T-cell (primary cell): ENCODE measurements around the gene GPR157. TPM values are rescaled to one million over a fixed set of nuclear protein-coding genes. Genes with fewer than 3 reads are reported as not detected.

Experiments used
- ATAC-seq, 4 experiments: fragments of 200-7000 bp in 3 of 4; fragments of 150-1000 bp in 1 of 4; cut with Tn5 transposase; replicated peaks in 1 of 4; 1 replicate in 3 of 4; 2 replicates in 1 of 4; pipeline ENCODE4 v1.10.0; 2021; ENCODE audit warnings: moderate library complexity in 3 of 4, mild to moderate bottlenecking in 2 of 4, moderate number of reproducible peaks in 1 of 4
- CTCF ChIA-PET, 2 donors: fragments of 300-600 bp; sonication (Branson Sonifier 250); formaldehyde crosslinking; loops; one replicate each; lab custom pipeline; 2022; ENCODE audit warnings: antibody characterized with exemption in 2 of 2; lab: Charles Lee
- POLR2A ChIA-PET, 2 donors: fragments of 300-600 bp; sonication (Branson Sonifier 250); formaldehyde crosslinking; loops; one replicate each; lab custom pipeline; 2022; ENCODE audit warnings: antibody characterized with exemption in 2 of 2; lab: Charles Lee
- DNase-seq, 35 experiments: peaks; one replicate each; pipeline versions ENCODE4 v3.0.0 to v3.0.0-alpha.2; 2013 to 2023
- H3K27ac ChIP-seq: one replicate; pipeline ENCODE4 v1.5.1; 2013; ENCODE audit warnings: low read length
- H3K27me3 ChIP-seq, 2 experiments: replicated peaks in 1 of 2; 1 replicate in 1 of 2; 2 replicates in 1 of 2; pipeline versions ENCODE4 v1.6.1 to v1.7.0; 2013; ENCODE audit warnings: low read length in 1 of 2, mixed read lengths in 1 of 2; ENCODE audit not compliant: control insufficient read depth in 2 of 2, insufficient read depth in 2 of 2; ENCODE audit errors: extremely low read depth in 1 of 2
- H3K36me3 ChIP-seq, 2 donors: 1 replicate in 1 of 2; 2 replicates in 1 of 2; pipeline versions ENCODE4 v1.6.1 to v1.7.0; 2013; ENCODE audit warnings: low read length in 1 of 2; ENCODE audit not compliant: control insufficient read depth in 2 of 2, insufficient read depth in 1 of 2; ENCODE audit errors: extremely low read depth in 1 of 2
- H3K4me1 ChIP-seq, 2 experiments: 1 replicate in 1 of 2; 2 replicates in 1 of 2; pipeline versions ENCODE4 v1.6.1 to v1.7.0; 2013; ENCODE audit warnings: low read length in 2 of 2, mixed read lengths in 1 of 2; ENCODE audit not compliant: insufficient read depth in 2 of 2, control insufficient read depth in 1 of 2; ENCODE audit errors: extremely low read depth in 1 of 2
- H3K4me3 ChIP-seq, 2 donors: 1 replicate in 1 of 2; 2 replicates in 1 of 2; pipeline versions ENCODE4 v1.5.1 to v1.7.0; 2013; ENCODE audit warnings: mild to moderate bottlenecking in 2 of 2, low read length in 1 of 2, moderate library complexity in 1 of 2; ENCODE audit not compliant: control insufficient read depth in 1 of 2; ENCODE audit errors: extremely low read depth in 1 of 2
- H3K9me3 ChIP-seq: 2 replicates; pipeline ENCODE4 v1.7.0; 2013
- H3K27ac Mint-ChIP-seq, 2 donors: one replicate each; pipeline ENCODE4 v1.8.0; 2020 to 2021; ENCODE audit warnings: mild to moderate bottlenecking in 2 of 2, mixed read lengths in 2 of 2
- H3K27me3 Mint-ChIP-seq, 2 donors: one replicate each; pipeline ENCODE4 v1.8.0; 2021 to 2022; ENCODE audit warnings: mixed read lengths in 2 of 2
- H3K36me3 Mint-ChIP-seq: one replicate; pipeline ENCODE4 v1.8.0; 2021; ENCODE audit warnings: mixed read lengths
- H3K4me1 Mint-ChIP-seq, 3 donors: one replicate each; pipeline ENCODE4 v1.8.0; 2020 to 2022; ENCODE audit warnings: mixed read lengths in 3 of 3, mild to moderate bottlenecking in 1 of 3
- H3K4me3 Mint-ChIP-seq, 3 donors: one replicate each; pipeline ENCODE4 v1.8.0; 2020 to 2022; ENCODE audit warnings: mild to moderate bottlenecking in 3 of 3, mixed read lengths in 3 of 3, moderate library complexity in 3 of 3
- H3K9me3 Mint-ChIP-seq, 3 donors: one replicate each; pipeline ENCODE4 v1.8.0; 2020 to 2022; ENCODE audit warnings: mixed read lengths in 3 of 3
- WGBS: methylation state at CpG from one replicate; pipeline ENCODE4 v1.1.5; 2013; ENCODE audit warnings: missing lambda C conversion rate; ENCODE audit not compliant: insufficient coverage; 5-methylcytosine and 5-hydroxymethylcytosine counted together
- total RNA-seq, 35 experiments: library from RNA in 6 of 35; stranded (reverse) in 6 of 35; fragments of 120-200 nt in 1 of 35; gene quantifications; one replicate each; pipeline versions ENCODE4 v1.2.1 to v1.2.4 and lab custom pipeline; 2013 to 2026

Gene GPR157
- total RNA-seq, 5 donors from 2014 or later (not counting 1 experiment from before 2014, with no cell fraction given): 7.1 to 10.7 (median 8.9) TPM

- no peak overlapping the region for H3K27ac Mint-ChIP-seq
- no peak for ATAC-seq
- POLR2A ChIA-PET: no interaction called here
- no peak for DNase-seq
- H3K9me3 Mint-ChIP-seq: no peaks in the 10 kb centered on the region
- Histone ChIP-seq H3K9me3 (no peaks in the 10 kb centered on the region), H3K36me3 (no peaks in the 10 kb centered on the region), H3K27me3 (peaks cover 0 to 12% of the 10 kb centered on the region in 2 experiments), H3K27ac (no peak overlapping the region), H3K4me3 (no peak overlapping the region), H3K4me1 (no peaks in the 10 kb centered on the region)
- CTCF ChIA-PET: no interaction called here
- WGBS: 75% methylated on average over 3 of the region's 4 CpGs
- peaks cover 0 to 6% (median 4%) of the 10 kb centered on the region in 3 donors for H3K4me1 Mint-ChIP-seq
- no peak overlapping the region for H3K4me3 Mint-ChIP-seq
- peaks cover 9 to 13% of the 10 kb centered on the region in 2 donors for H3K27me3 Mint-ChIP-seq
- H3K36me3 Mint-ChIP-seq: no peaks in the 10 kb centered on the region
These were observed 40.1 kb downstream of the GPR157 start for GRCh38 chr1:9088807-9089206.

- 71% methylated on average over 7 of the region's 12 CpGs for WGBS
These were observed 41.3 kb downstream of the GPR157 start for GRCh38 chr1:9087411-9088125.

GRCh38 chr1:9086796-9087195, 42.1 kb downstream of the GPR157 start:
- no peak overlapping the region for H3K4me3 Mint-ChIP-seq
- WGBS: 60% methylated on average over 1 of the region's 2 CpGs
- peaks cover 4 to 6% of the 10 kb centered on the region in 2 experiments for H3K4me1 ChIP-seq
- no peaks in the 10 kb centered on the region for H3K9me3 ChIP-seq
- POLR2A ChIA-PET: no interaction called here
- H3K9me3 Mint-ChIP-seq: no peaks in the 10 kb centered on the region
- H3K4me3 ChIP-seq: no peak overlapping the region
- DNase-seq (no peak), ATAC-seq (no peak)
- H3K36me3 ChIP-seq: no peaks in the 10 kb centered on the region
- H3K27ac ChIP-seq: no peak overlapping the region
- CTCF ChIA-PET: no interaction called here
- peaks cover 9 to 13% of the 10 kb centered on the region in 2 donors for H3K27me3 Mint-ChIP-seq
- H3K36me3 Mint-ChIP-seq: no peaks in the 10 kb centered on the region
- H3K4me1 Mint-ChIP-seq: peaks cover 11 to 19% (median 17%) of the 10 kb centered on the region in 3 donors
- H3K27me3 ChIP-seq: peaks cover 0 to 12% of the 10 kb centered on the region in 2 experiments
- no peak overlapping the region for H3K27ac Mint-ChIP-seq

More at GRCh38 chr1:9087411-9088125, 41.3 kb downstream of the GPR157 start:
- no peak overlapping the region for H3K4me3 Mint-ChIP-seq
- Histone ChIP-seq H3K27me3 (peaks cover 0 to 12% of the 10 kb centered on the region in 2 experiments), H3K36me3 (no peaks in the 10 kb centered on the region), H3K9me3 (no peaks in the 10 kb centered on the region), H3K27ac (no peak overlapping the region), H3K4me1 (peaks cover 4 to 6% of the 10 kb centered on the region in 2 experiments), H3K4me3 (no peak overlapping the region)
- DNase-seq: no peak
- CTCF ChIA-PET: no interaction called here
- H3K27me3 Mint-ChIP-seq: peaks cover 9 to 13% of the 10 kb centered on the region in 2 donors
- no peak for ATAC-seq
- no peaks in the 10 kb centered on the region for H3K9me3 Mint-ChIP-seq
- POLR2A ChIA-PET: no interaction called here
- H3K36me3 Mint-ChIP-seq: no peaks in the 10 kb centered on the region
- no peak overlapping the region for H3K27ac Mint-ChIP-seq
- peaks cover 8 to 15% (median 12%) of the 10 kb centered on the region in 3 donors for H3K4me1 Mint-ChIP-seq

- Histone ChIP-seq H3K27me3 (peaks cover 0 to 12% of the 10 kb centered on the region in 2 experiments), H3K27ac (no peak overlapping the region), H3K36me3 (no peaks in the 10 kb centered on the region), H3K4me1 (peaks cover 4 to 6% of the 10 kb centered on the region in 2 experiments), H3K4me3 (no peak overlapping the region), H3K9me3 (no peaks in the 10 kb centered on the region)
- H3K27me3 Mint-ChIP-seq: peaks cover 9 to 13% of the 10 kb centered on the region in 2 donors
- H3K27ac Mint-ChIP-seq: no peak overlapping the region
- ATAC-seq: no peak
- ChIA-PET POLR2A (no interaction called here), CTCF (no interaction called here)
- peaks cover 11 to 19% (median 17%) of the 10 kb centered on the region in 3 donors for H3K4me1 Mint-ChIP-seq
- no peak overlapping the region for H3K4me3 Mint-ChIP-seq
- H3K36me3 Mint-ChIP-seq: no peaks in the 10 kb centered on the region
- H3K9me3 Mint-ChIP-seq: no peaks in the 10 kb centered on the region
- DNase-seq: no peak
- WGBS: 100% methylated on average over 1 of the region's 5 CpGs
These were observed 42.9 kb downstream of the GPR157 start for GRCh38 chr1:9086045-9086444.

- DNase-seq (no peak), ATAC-seq (no peak)
- peaks cover 0 to 12% of the 10 kb centered on the region in 2 experiments for H3K27me3 ChIP-seq
- Mint-ChIP-seq H3K9me3 (no peaks in the 10 kb centered on the region), H3K27ac (no peak overlapping the region), H3K36me3 (no peaks in the 10 kb centered on the region), H3K27me3 (peaks cover 9 to 13% of the 10 kb centered on the region in 2 donors), H3K4me1 (peaks cover 11 to 19% (median 18%) of the 10 kb centered on the region in 3 donors), H3K4me3 (no peak overlapping the region)
- H3K36me3 ChIP-seq: no peaks in the 10 kb centered on the region
- H3K4me3 ChIP-seq: no peak overlapping the region
- H3K9me3 ChIP-seq: no peaks in the 10 kb centered on the region
- WGBS: 77% methylated on average over 6 of the region's 7 CpGs
- peaks cover 4 to 6% of the 10 kb centered on the region in 2 experiments for H3K4me1 ChIP-seq
- ChIA-PET CTCF (no interaction called here), POLR2A (no interaction called here)
- no peak overlapping the region for H3K27ac ChIP-seq
These were observed 43.5 kb downstream of the GPR157 start for GRCh38 chr1:9085306-9085940.

- WGBS: 77% methylated on average over 5 of the region's 8 CpGs
- ChIA-PET POLR2A (no interaction called here), CTCF (no interaction called here)
These were observed 44.0 kb downstream of the GPR157 start for GRCh38 chr1:9084906-9085305.

More at GRCh38 chr1:9084906-9085305, 44.0 kb downstream of the GPR157 start:
- H3K4me1 ChIP-seq: peaks cover 4 to 6% of the 10 kb centered on the region in 2 experiments
- no peak for DNase-seq
- Mint-ChIP-seq H3K36me3 (no peaks in the 10 kb centered on the region), H3K9me3 (no peaks in the 10 kb centered on the region), H3K4me1 (peaks cover 11 to 22% (median 19%) of the 10 kb centered on the region in 3 donors), H3K27ac (no peak overlapping the region), H3K27me3 (peaks cover 9 to 16% of the 10 kb centered on the region in 2 donors), H3K4me3 (no peak overlapping the region)
- H3K36me3 ChIP-seq: no peaks in the 10 kb centered on the region
- H3K4me3 ChIP-seq: no peak overlapping the region
- ATAC-seq: no peak
- peaks cover 0 to 12% of the 10 kb centered on the region in 2 experiments for H3K27me3 ChIP-seq
- H3K27ac ChIP-seq: no peak overlapping the region
- H3K9me3 ChIP-seq: no peaks in the 10 kb centered on the region
